HCT116 (cell line): Measurements from ENCODE around the gene UCHL3. TPM values are rescaled to one million over a fixed set of nuclear protein-coding genes. Genes with fewer than 3 reads are reported as not detected.

Source experiments
- ATAC-seq: fragments of 200-7000 bp; cut with Tn5 transposase; 2 replicates; pipeline ENCODE4 v1.9.1; 2020; ENCODE audit warnings: mild to moderate bottlenecking, moderate library complexity
- BruUV-seq: library from RNA; stranded (reverse); fragments of 400-500 nt; replicated peaks from 2 replicates; lab custom pipeline; 2021; lab: Mats Ljungman, UMichigan
- CTCF ChIA-PET: fragments of 300-600 bp; sonication (Branson Sonifier 250); formaldehyde crosslinking; loops from one replicate; lab custom pipeline; 2021; ENCODE audit warnings: antibody characterized with exemption; lab: Charles Lee
- POLR2A ChIA-PET: fragments of 300-600, 350-600 bp; sonication (Branson Sonifier 250); formaldehyde crosslinking; loops from one replicate; lab custom pipeline; 2021; ENCODE audit warnings: antibody characterized with exemption; lab: Charles Lee
- RAD21 ChIA-PET, 2 experiments: fragments of 300-600 bp; sonication (Branson Sonifier 250); formaldehyde crosslinking; loops; one replicate each; lab custom pipeline; 2023; ENCODE audit warnings: low total read pairs in 2 of 2; ENCODE audit not compliant: uncharacterized antibody in 2 of 2, unreplicated experiment in 2 of 2, low non-redundant PET in 1 of 2; lab: Charles Lee
- DNase-seq: peaks from one replicate; pipeline ENCODE4 v3.0.0-alpha.2; 2010; ENCODE audit warnings: low read depth, low spot score
- H2AFZ ChIP-seq: fragments of 200-600 bp; shearing (Covaris generic), sonication (generic); 2 replicates; pipeline ENCODE4 v1.6.1; 2017; ENCODE audit warnings: low read depth, mixed run types, mixed read lengths, antibody characterized with exemption, low read length; ENCODE audit not compliant: poor library complexity, severe bottlenecking
- H3K27ac ChIP-seq: 2 replicates; pipeline ENCODE4 v1.5.1; 2012; ENCODE audit warnings: low read depth, low read length
- H3K27me3 ChIP-seq: fragments of 200-600 bp; sonication (generic); 2 replicates; pipeline ENCODE4 v1.6.1; 2016; ENCODE audit warnings: mixed run types, low read length, mixed read lengths; ENCODE audit not compliant: insufficient read depth
- H3K36me3 ChIP-seq, 2 experiments: fragments of 200-500 bp in 1 of 2; fragments of 200-600 bp in 1 of 2; sonication (Bioruptor generic) in 1 of 2; sonication (generic) in 1 of 2; 2 replicates each; pipeline versions ENCODE4 v1.5.1 to v1.6.1; 2014 to 2016; ENCODE audit warnings: low read length in 2 of 2, inconsistent platforms in 1 of 2, mixed read lengths in 1 of 2, mixed run types in 1 of 2; ENCODE audit not compliant: insufficient read depth in 2 of 2, control insufficient read depth in 1 of 2
- H3K4me1 ChIP-seq, 2 experiments: fragments of 200-600 bp in 1 of 2; sonication (generic) in 1 of 2; 2 replicates each; pipeline versions ENCODE4 v1.5.1 to v1.6.1; 2012 to 2017; ENCODE audit warnings: low read length in 2 of 2, inconsistent platforms in 1 of 2, mild to moderate bottlenecking in 1 of 2, mixed read lengths in 1 of 2, mixed run types in 1 of 2, moderate library complexity in 1 of 2; ENCODE audit not compliant: insufficient read depth in 2 of 2, control insufficient read depth in 1 of 2
- H3K4me2 ChIP-seq: fragments of 200-600 bp; sonication (generic); 2 replicates; pipeline ENCODE4 v1.6.1; 2017; ENCODE audit warnings: mixed run types, low read length, mixed read lengths
- H3K4me3 ChIP-seq, 2 experiments: fragments of 200-600 bp in 1 of 2; sonication (generic) in 1 of 2; replicated peaks in 1 of 2; 2 replicates each; pipeline ENCODE4 v1.5.1; 2011 to 2016; ENCODE audit warnings: low read length in 2 of 2, control low read depth in 1 of 2, low read depth in 1 of 2, mild to moderate bottlenecking in 1 of 2, mixed read lengths in 1 of 2, mixed run types in 1 of 2
- H3K79me2 ChIP-seq: fragments of 200-600 bp; sonication (generic); 2 replicates; pipeline ENCODE4 v1.6.1; 2017; ENCODE audit warnings: mild to moderate bottlenecking, mixed run types, low read length, moderate library complexity, mixed read lengths; ENCODE audit not compliant: insufficient read depth
- H3K9ac ChIP-seq: fragments of 200-600 bp; sonication (generic); 2 replicates; pipeline ENCODE4 v1.6.1; 2016; ENCODE audit warnings: low read length, mixed read lengths
- H3K9me2 ChIP-seq: fragments of 200-600 bp; sonication (generic), shearing (Covaris generic); 2 replicates; pipeline ENCODE4 v1.6.1; 2017; ENCODE audit warnings: mixed run types, mild to moderate bottlenecking, moderate library complexity; ENCODE audit not compliant: insufficient read depth
- H3K9me3 ChIP-seq, 2 experiments: fragments of 200-500 bp in 1 of 2; fragments of 200-600 bp in 1 of 2; sonication (Bioruptor generic) in 1 of 2; sonication (generic) in 1 of 2; 2 replicates each; pipeline ENCODE4 v1.6.1; 2014 to 2017; ENCODE audit warnings: low read length in 2 of 2, mixed read lengths in 2 of 2, inconsistent platforms in 1 of 2, low read depth in 1 of 2, mild to moderate bottlenecking in 1 of 2, mixed run types in 1 of 2, moderate library complexity in 1 of 2; ENCODE audit not compliant: control insufficient read depth in 1 of 2, insufficient read depth in 1 of 2
- H4K20me1 ChIP-seq: fragments of 200-600 bp; sonication (generic), shearing (Covaris generic); 2 replicates; pipeline ENCODE4 v1.6.1; 2017; ENCODE audit warnings: mixed run types, mild to moderate bottlenecking, moderate library complexity; ENCODE audit not compliant: insufficient read depth
- ATF3 ChIP-seq: IDR thresholded peaks from 2 replicates; pipeline ENCODE4 v1.6.1; 2012
- CBX3 ChIP-seq: IDR thresholded peaks from 2 replicates; pipeline ENCODE4 v1.6.1; 2012; ENCODE audit warnings: low read depth
- CEBPB ChIP-seq: IDR thresholded peaks from 2 replicates; pipeline ENCODE4 v1.6.1; 2012; ENCODE audit warnings: low read depth
- CTCF ChIP-seq, 3 experiments: fragments of 200-600 bp in 1 of 3; sonication (generic) in 1 of 3; IDR thresholded peaks in 2 of 3; conservative IDR thresholded peaks in 1 of 3; 2 replicates each; pipeline ENCODE4 v1.5.1; 2012 to 2017; ENCODE audit warnings: low read depth in 2 of 3, low read length in 2 of 3, antibody characterized with exemption in 1 of 3, borderline replicate concordance in 1 of 3, control low read depth in 1 of 3, mild to moderate bottlenecking in 1 of 3, mixed read lengths in 1 of 3, mixed run types in 1 of 3, moderate library complexity in 1 of 3; ENCODE audit not compliant: insufficient read depth in 1 of 3
- EGR1 ChIP-seq: IDR thresholded peaks from 2 replicates; pipeline ENCODE4 v1.6.1; 2012; ENCODE audit warnings: low read depth
- ELF1 ChIP-seq: IDR thresholded peaks from 2 replicates; pipeline ENCODE4 v1.6.1; 2012; ENCODE audit warnings: low read depth, borderline replicate concordance
- POLR2AphosphoS5 ChIP-seq: IDR thresholded peaks from 2 replicates; pipeline ENCODE4 v1.6.1; 2011; ENCODE audit warnings: mild to moderate bottlenecking, low read depth, low read length, moderate library complexity
- RAD21 ChIP-seq: IDR thresholded peaks from 2 replicates; pipeline ENCODE4 v1.6.1; 2012; ENCODE audit warnings: low read depth, mild to moderate bottlenecking
- SRF ChIP-seq: IDR thresholded peaks from 2 replicates; pipeline ENCODE4 v1.6.1; 2012; ENCODE audit warnings: low read depth
- TCF7L2 ChIP-seq: IDR thresholded peaks from 2 replicates; pipeline ENCODE4 v1.7.0; 2011; ENCODE audit warnings: borderline replicate concordance, inconsistent platforms; ENCODE audit not compliant: insufficient read depth, insufficient read length; ENCODE audit errors: extremely low read depth
- YY1 ChIP-seq: IDR thresholded peaks from 2 replicates; pipeline ENCODE4 v1.6.1; 2011; ENCODE audit warnings: low read length, low read depth, moderate library complexity, mild to moderate bottlenecking; ENCODE audit not compliant: insufficient replicate concordance; ENCODE audit errors: extremely low read depth
- ZBTB33 ChIP-seq: IDR thresholded peaks from 2 replicates; pipeline ENCODE4 v1.6.1; 2011; ENCODE audit warnings: mild to moderate bottlenecking, low read length, moderate library complexity; ENCODE audit not compliant: insufficient replicate concordance; ENCODE audit errors: extremely low read depth
- ZFX ChIP-seq: fragments of 450-650 bp; IDR thresholded peaks from 2 replicates; pipeline ENCODE4 v1.6.1; 2017
- ZNF274 ChIP-seq: fragments of 200-500 bp; sonication (Bioruptor generic); IDR thresholded peaks from 2 replicates; pipeline ENCODE4 v1.6.1; 2014; ENCODE audit warnings: mild to moderate bottlenecking, low read depth, low read length, inconsistent platforms
- intact Hi-C: fragments of 100-400 bp; cut with micrococcal nuclease; formaldehyde crosslinking; loops from 2 replicates; pipeline ENCODE4 v1.10.0; 2022
- total RNA-seq: library from RNA; stranded (reverse); gene quantifications from one replicate; pipeline ENCODE4 v1.2.1, GENCODE V29; 2021; ENCODE audit not compliant: unreplicated experiment

Gene UCHL3
- total RNA-seq, 1 experiment from 2014 or later, result 32.4 TPM

- BruUV-seq, result no TSS peak
- Histone ChIP-seq H3K27me3 (no peaks in the 10 kb centered on the region), H4K20me1 (no peaks in the 10 kb centered on the region), H3K9ac (no peak overlapping the region), H2AFZ (no peak overlapping the region), H3K9me2 (no peaks in the 10 kb centered on the region), H3K4me3 (no peak overlapping the region), H3K4me2 (no peak overlapping the region), H3K4me1 (no peaks in the 10 kb centered on the region), H3K9me3 (no peaks in the 10 kb centered on the region), H3K36me3 (no peaks in the 10 kb centered on the region), H3K27ac (no peak overlapping the region), H3K79me2 (no peaks in the 10 kb centered on the region)
- POLR2A ChIA-PET, result no interaction called here
- CTCF ChIA-PET, result no interaction called here
- TF ChIP-seq ZBTB33, result no peak
- no peak for TF ChIP-seq ZFX
- no peak for TF ChIP-seq ELF1
- no peak for TF ChIP-seq CEBPB
- no peak for TF ChIP-seq YY1
- TF ChIP-seq ATF3, result no peak
- no peak for TF ChIP-seq TCF7L2
- no peak for TF ChIP-seq SRF
- no peak for TF ChIP-seq CTCF (IDR thresholded peaks at IDR 0.05 in 2 of 3, conservative IDR thresholded peaks at IDR 0.05 in 1 of 3; ENCODE audit: borderline replicate concordance in 1 of 3, insufficient read depth in 1 of 3, low read depth in 2 of 3, low read length in 2 of 3)
- TF ChIP-seq RAD21, result no peak
- TF ChIP-seq POLR2AphosphoS5, result no peak
- TF ChIP-seq ZNF274, result no peak
- no peak for TF ChIP-seq EGR1
- no peak for TF ChIP-seq CBX3
- DNase-seq (no peak), ATAC-seq (no peak)
- intact Hi-C loops, result no loop called here
- RAD21 ChIA-PET, result no interaction called here
Observed at GRCh38 chr13:75652726-75653125, 103.1 kb downstream of the UCHL3 start.

Other genes starting within 250 kb of the UCHL3 start
- 24.6 TPM for gene TBC1D4, start 67.6 kb upstream of the UCHL3 start, total RNA-seq
- 108 TPM for gene COMMD6, start 11.9 kb upstream of the UCHL3 start, total RNA-seq
- gene LMO7, start 86.5 kb downstream of the UCHL3 start, total RNA-seq, result 8.1 TPM